SK-N-SH (cell line): ENCODE measurements around the gene WDR90.
A peak's percentile ranks its signal among the peaks of the same experiment; 100 is the strongest.

Experiments
- EP300 ChIP-seq, 2 experiments: IDR thresholded peaks; 2 replicates each; pipeline versions ENCODE4 v1.4.0 to v1.6.1; 2012; ENCODE audit warnings: borderline replicate concordance in 1 of 2, low read depth in 1 of 2, low read length in 1 of 2
- POLR2AphosphoS5 ChIP-seq: IDR thresholded peaks from 2 replicates; pipeline ENCODE4 v1.6.1; 2012; ENCODE audit warnings: low read depth, low read length
- RCOR1 ChIP-seq: fragments of 150-350 bp; IDR thresholded peaks from 2 replicates; pipeline ENCODE4 v1.6.1; 2017; ENCODE audit warnings: antibody characterized with exemption, low read length
- TF ChIP-seq, protein P1 (sequence below): fragments of 200-600 bp; sonication (generic); IDR thresholded peaks from 2 replicates; pipeline ENCODE4 v1.6.1; 2017; ENCODE audit warnings: antibody characterized with exemption, mild to moderate bottlenecking, moderate library complexity
- TF ChIP-seq, protein P2 (sequence below): IDR thresholded peaks from 2 replicates; pipeline ENCODE4; 2012
- TF ChIP-seq, protein P3 (sequence below): IDR thresholded peaks from 2 replicates; pipeline ENCODE4 v1.4.0; 2012; ENCODE audit warnings: low read depth

- no peak for TF ChIP-seq RCOR1
- no peak for TF ChIP-seq EP300 (IDR thresholded peaks at IDR 0.05; ENCODE audit: borderline replicate concordance in 1 of 2, low read depth in 1 of 2, low read length in 1 of 2)
- TF ChIP-seq, protein P1, sequence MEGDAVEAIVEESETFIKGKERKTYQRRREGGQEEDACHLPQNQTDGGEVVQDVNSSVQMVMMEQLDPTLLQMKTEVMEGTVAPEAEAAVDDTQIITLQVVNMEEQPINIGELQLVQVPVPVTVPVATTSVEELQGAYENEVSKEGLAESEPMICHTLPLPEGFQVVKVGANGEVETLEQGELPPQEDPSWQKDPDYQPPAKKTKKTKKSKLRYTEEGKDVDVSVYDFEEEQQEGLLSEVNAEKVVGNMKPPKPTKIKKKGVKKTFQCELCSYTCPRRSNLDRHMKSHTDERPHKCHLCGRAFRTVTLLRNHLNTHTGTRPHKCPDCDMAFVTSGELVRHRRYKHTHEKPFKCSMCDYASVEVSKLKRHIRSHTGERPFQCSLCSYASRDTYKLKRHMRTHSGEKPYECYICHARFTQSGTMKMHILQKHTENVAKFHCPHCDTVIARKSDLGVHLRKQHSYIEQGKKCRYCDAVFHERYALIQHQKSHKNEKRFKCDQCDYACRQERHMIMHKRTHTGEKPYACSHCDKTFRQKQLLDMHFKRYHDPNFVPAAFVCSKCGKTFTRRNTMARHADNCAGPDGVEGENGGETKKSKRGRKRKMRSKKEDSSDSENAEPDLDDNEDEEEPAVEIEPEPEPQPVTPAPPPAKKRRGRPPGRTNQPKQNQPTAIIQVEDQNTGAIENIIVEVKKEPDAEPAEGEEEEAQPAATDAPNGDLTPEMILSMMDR: no peak
- TF ChIP-seq, protein P2, sequence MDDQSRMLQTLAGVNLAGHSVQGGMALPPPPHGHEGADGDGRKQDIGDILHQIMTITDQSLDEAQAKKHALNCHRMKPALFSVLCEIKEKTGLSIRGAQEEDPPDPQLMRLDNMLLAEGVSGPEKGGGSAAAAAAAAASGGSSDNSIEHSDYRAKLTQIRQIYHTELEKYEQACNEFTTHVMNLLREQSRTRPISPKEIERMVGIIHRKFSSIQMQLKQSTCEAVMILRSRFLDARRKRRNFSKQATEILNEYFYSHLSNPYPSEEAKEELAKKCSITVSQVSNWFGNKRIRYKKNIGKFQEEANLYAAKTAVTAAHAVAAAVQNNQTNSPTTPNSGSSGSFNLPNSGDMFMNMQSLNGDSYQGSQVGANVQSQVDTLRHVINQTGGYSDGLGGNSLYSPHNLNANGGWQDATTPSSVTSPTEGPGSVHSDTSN: no peak
- TF ChIP-seq, protein P3, sequence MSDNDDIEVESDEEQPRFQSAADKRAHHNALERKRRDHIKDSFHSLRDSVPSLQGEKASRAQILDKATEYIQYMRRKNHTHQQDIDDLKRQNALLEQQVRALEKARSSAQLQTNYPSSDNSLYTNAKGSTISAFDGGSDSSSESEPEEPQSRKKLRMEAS: peak; percentile 81; the same call in 1 of the 2 replicates
- peak; percentile 88 for TF ChIP-seq POLR2AphosphoS5
Observed at GRCh38 chr16:641326-642188, 7.6 kb upstream of the WDR90 start, which contains the start of gene MCRIP2.
